Duodenal mucosa (tissue), 2 donors: ENCODE results near the gene ZNF629.

Experiments
- H3K27ac ChIP-seq: one replicate; pipeline ENCODE4 v1.7.0; 2013; ENCODE audit warnings: low read depth, low read length
- H3K27me3 ChIP-seq, 2 donors: one replicate each; pipeline ENCODE4 v1.7.0; 2013; ENCODE audit warnings: low read length in 2 of 2, control low read depth in 1 of 2; ENCODE audit not compliant: insufficient read depth in 2 of 2, control insufficient read depth in 1 of 2
- H3K36me3 ChIP-seq, 2 donors: one replicate each; pipeline ENCODE4 v1.7.0; 2013; ENCODE audit warnings: low read length in 2 of 2, control low read depth in 1 of 2; ENCODE audit not compliant: insufficient read depth in 2 of 2, control insufficient read depth in 1 of 2
- H3K4me1 ChIP-seq, 2 donors: one replicate each; pipeline ENCODE4 v1.7.0; 2013; ENCODE audit warnings: low read length in 2 of 2, control low read depth in 1 of 2; ENCODE audit not compliant: insufficient read depth in 2 of 2, control insufficient read depth in 1 of 2
- H3K4me3 ChIP-seq, 2 donors: one replicate each; pipeline ENCODE4 v1.7.0; 2013; ENCODE audit warnings: low read length in 2 of 2, low read depth in 1 of 2
- H3K9ac ChIP-seq, 2 donors: one replicate each; pipeline ENCODE4 v1.7.0; 2013; ENCODE audit warnings: low read length in 2 of 2, low read depth in 1 of 2
- H3K9me3 ChIP-seq, 2 donors: one replicate each; pipeline ENCODE4 v1.7.0; 2013; ENCODE audit warnings: low read length in 2 of 2, control low read depth in 1 of 2; ENCODE audit not compliant: control insufficient read depth in 1 of 2

Gene ZNF629

DNA sequence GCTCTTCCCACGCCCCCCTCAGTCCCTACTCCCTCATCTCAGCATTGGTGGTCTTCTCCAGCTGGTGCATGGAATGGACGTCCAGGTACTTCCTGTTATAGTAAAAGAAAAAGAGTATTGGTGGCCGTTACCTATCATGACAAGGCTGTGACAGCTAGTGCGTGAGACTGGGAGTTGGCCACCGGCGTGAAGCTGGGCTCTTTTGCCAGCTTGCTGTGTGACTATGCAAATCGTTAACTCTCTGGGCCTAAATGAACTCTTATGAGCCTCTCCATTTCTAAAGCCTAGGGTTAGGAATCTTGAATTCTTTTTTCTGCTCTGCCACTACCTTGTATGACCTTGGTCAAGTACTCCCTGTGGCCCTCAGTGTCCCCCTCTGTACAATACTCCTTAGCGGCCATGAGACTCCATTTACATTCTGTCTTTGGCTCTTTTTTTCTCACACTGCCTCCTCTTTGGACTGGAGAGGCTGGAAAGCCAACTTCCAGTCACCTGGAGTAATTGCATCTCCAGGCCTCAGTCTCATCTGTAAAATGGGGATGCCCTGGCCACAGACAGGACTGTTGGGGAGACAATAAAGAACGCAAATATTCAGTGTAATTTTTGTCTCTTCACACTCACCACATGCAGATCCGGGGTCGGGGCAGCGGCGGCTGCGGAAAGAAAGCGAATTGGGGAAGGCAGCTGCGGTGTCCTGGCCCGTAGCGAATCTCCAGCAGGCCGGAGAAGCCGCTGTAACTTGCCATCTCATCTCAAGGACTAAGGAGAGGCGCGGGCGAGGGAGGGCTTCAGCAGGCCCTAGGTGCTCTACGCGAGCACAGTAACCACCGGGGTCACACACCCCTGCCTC lies 26.2 kb downstream of the ZNF629 start:
- peak overlapping the region; percentile 90 to 98 for H3K4me3 ChIP-seq
- peak overlapping the region; percentile 48 to 96 for H3K9ac ChIP-seq
- no peaks in the 10 kb centered on the region for H3K9me3 ChIP-seq
- no peaks in the 10 kb centered on the region for H3K27me3 ChIP-seq
- H3K27ac ChIP-seq: no peak overlapping the region
- peaks cover 19 to 39% of the 10 kb centered on the region in 2 donors for H3K4me1 ChIP-seq
- peaks cover 31 to 48% of the 10 kb centered on the region in 2 donors for H3K36me3 ChIP-seq

DNA sequence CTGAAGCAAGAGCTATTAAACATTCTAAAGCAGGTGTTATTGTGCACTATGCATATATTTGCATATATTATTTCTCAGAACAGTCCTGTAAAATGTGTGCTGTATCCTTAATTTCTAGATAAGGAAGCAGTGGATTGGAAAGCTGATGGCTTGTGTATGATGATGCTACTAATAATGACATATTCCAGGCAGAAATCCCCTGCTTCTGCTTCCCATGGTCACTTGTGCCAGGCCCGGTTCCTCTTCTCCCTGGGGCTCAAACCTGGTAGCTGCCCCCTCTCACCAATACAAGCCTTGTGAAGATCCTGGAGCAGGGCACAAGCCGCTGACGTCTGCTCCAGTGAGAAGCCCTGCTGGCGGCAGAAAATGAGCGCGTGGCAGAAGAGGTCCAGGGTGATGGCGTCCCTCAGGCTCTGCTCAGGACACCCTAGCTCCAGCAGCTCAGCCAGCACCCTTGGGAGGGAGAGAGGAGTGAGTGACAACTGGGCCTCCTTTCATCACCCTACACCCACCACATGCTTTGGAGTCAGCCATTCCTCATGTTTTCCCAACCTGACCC lies 26.9 kb downstream of the ZNF629 start:
- Histone ChIP-seq H3K36me3 (peaks cover 24 to 43% of the 10 kb centered on the region in 2 donors), H3K9me3 (no peaks in the 10 kb centered on the region), H3K9ac (no peak overlapping the region), H3K4me3 (no peak overlapping the region), H3K27ac (no peak overlapping the region), H3K4me1 (peaks cover 19 to 39% of the 10 kb centered on the region in 2 donors), H3K27me3 (no peaks in the 10 kb centered on the region)

DNA sequence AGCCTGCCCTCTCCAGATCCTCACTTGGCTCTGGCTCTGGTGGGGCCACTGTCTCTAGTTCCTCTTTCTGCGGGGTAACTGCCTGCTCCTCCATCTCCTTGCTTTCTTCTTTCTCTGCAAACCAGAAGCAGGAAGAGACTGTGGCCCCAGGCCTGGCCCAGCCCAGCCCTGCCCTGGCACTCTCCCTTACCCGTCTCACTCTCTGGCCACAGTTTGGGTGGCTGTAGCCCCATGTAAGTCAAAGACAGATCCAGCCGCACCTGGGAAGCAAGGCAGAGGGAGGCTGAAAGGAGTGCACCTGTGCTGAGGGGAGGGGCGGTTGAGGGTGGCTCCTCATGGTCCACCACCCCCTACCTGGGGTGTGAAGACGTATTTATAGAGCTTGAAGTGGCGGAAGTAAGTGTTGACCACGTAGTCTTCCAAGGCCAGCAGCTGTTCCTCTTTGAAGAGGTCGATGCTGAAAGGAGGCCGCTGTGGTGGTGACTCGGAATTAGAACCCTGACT lies 28.0 kb downstream of the ZNF629 start:
- no peak overlapping the region for H3K27ac ChIP-seq
- H3K36me3 ChIP-seq: peaks cover 13 to 33% of the 10 kb centered on the region in 2 donors
- H3K4me1 ChIP-seq: peaks cover 25 to 39% of the 10 kb centered on the region in 2 donors
- no peak overlapping the region for H3K4me3 ChIP-seq
- no peak overlapping the region for H3K9ac ChIP-seq
- no peaks in the 10 kb centered on the region for H3K9me3 ChIP-seq
- no peaks in the 10 kb centered on the region for H3K27me3 ChIP-seq

DNA sequence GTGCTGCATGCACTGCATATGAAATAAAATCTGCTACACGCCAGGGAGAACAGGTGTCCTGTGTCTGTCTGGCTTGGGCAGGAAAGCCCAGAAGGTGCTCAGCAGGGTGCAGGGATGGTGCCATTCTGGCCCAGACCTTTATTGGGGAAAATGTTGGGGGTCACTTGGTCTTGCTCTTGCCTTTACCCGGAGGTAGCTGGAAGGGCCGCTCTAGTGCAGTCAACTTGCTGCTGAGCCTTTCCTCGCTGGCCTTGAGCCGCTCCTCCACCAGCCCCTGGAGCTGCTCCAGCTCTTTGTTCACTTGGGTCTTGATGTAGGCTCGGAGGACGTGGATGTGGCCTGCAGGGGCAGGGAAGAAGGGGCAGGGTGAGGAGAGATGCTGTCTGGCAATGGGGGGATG lies 29.7 kb downstream of the ZNF629 start:
- H3K4me3 ChIP-seq: no peak overlapping the region
- no peak overlapping the region for H3K9ac ChIP-seq
- H3K27ac ChIP-seq: no peak overlapping the region
- H3K9me3 ChIP-seq: no peaks in the 10 kb centered on the region
- H3K36me3 ChIP-seq: peaks cover 17 to 38% of the 10 kb centered on the region in 2 donors
- no peaks in the 10 kb centered on the region for H3K27me3 ChIP-seq
- peaks cover 12 to 22% of the 10 kb centered on the region in 2 donors for H3K4me1 ChIP-seq

DNA sequence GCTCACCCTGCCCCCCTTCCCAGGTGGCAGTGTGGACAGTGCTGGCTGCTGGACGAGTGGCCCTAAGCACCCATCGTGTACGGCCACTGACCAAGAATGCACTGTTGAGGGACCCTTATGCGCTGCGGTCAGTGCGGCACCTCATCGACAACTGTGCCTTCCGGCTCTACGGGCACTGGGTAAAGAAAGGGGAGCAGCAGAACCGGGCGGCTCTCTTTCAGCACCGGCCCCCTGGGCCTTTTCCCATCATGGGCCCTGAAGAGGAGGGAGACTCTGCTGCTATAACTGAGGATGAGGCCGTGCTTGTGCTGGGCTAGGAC lies 30.3 kb downstream of the ZNF629 start:
- no peak overlapping the region for H3K9ac ChIP-seq
- no peak overlapping the region for H3K4me3 ChIP-seq
- no peaks in the 10 kb centered on the region for H3K9me3 ChIP-seq
- no peak overlapping the region for H3K27ac ChIP-seq
- no peaks in the 10 kb centered on the region for H3K27me3 ChIP-seq
- peaks cover 17 to 40% of the 10 kb centered on the region in 2 donors for H3K36me3 ChIP-seq
- H3K4me1 ChIP-seq: peaks cover 12 to 22% of the 10 kb centered on the region in 2 donors

DNA sequence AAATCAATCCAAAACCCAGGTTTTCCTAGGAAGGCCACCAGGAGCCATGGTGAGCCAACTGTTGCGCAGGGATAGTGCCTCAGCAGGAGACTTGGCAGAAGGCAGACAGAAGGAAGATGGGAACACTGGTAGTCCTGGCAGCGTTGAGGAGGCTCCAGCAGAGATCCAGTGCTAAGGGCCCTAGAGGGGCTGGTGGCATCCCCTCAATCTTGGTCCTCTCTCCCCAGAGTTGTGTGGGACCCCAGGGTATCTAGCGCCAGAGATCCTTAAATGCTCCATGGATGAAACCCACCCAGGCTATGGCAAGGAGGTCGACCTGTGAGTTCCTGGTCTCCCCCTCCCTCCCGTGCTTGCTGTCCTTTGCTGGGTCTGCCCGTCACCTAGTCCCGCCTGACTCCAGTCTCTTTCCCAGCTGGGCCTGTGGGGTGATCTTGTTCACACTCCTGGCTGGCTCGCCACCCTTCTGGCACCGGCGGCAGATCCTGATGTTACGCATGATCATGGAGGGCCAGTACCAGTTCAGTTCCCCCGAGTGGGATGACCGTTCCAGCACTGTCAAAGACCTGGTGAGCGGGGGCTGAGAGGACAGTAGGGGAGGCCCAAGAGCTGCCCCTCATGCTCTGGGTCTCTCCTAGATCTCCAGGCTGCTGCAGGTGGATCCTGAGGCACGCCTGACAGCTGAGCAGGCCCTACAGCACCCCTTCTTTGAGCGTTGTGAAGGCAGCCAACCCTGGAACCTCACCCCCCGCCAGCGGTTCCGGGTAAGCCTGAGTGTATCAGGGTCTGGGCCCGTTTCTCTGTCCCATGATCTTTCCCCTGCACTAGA lies 30.8 kb downstream of the ZNF629 start:
- Histone ChIP-seq H3K9me3 (no peaks in the 10 kb centered on the region), H3K9ac (no peak overlapping the region), H3K27me3 (no peaks in the 10 kb centered on the region), H3K27ac (no peak overlapping the region), H3K4me3 (no peak overlapping the region), H3K36me3 (peaks cover 21 to 45% of the 10 kb centered on the region in 2 donors), H3K4me1 (peaks cover 12 to 16% of the 10 kb centered on the region in 2 donors)

DNA sequence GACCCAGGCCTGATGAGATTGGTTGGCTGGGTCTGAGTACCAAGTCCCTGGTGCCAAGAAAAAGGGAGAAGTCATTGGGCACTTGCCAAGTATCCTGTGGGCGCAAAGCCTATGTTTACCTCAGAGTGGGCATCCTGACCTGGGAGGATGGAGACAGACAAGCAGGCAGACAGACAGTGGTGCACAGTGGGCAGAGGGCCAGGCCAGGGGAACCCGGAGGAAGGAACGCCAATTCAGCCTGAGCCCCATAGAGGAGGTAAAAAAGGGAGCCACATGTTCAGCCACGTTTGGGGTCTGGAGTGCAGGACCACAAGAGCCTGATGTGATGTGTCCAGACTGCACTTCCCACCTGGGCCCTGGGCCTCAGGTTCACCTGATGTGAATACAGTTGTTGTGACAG lies 33.4 kb downstream of the ZNF629 start:
- Histone ChIP-seq H3K4me1 (peaks cover under 1 to 6% of the 10 kb centered on the region in 2 donors), H3K27ac (no peak overlapping the region), H3K9me3 (no peaks in the 10 kb centered on the region), H3K27me3 (no peaks in the 10 kb centered on the region), H3K9ac (no peak overlapping the region), H3K4me3 (no peak overlapping the region), H3K36me3 (peaks cover 21 to 47% of the 10 kb centered on the region in 2 donors)

DNA sequence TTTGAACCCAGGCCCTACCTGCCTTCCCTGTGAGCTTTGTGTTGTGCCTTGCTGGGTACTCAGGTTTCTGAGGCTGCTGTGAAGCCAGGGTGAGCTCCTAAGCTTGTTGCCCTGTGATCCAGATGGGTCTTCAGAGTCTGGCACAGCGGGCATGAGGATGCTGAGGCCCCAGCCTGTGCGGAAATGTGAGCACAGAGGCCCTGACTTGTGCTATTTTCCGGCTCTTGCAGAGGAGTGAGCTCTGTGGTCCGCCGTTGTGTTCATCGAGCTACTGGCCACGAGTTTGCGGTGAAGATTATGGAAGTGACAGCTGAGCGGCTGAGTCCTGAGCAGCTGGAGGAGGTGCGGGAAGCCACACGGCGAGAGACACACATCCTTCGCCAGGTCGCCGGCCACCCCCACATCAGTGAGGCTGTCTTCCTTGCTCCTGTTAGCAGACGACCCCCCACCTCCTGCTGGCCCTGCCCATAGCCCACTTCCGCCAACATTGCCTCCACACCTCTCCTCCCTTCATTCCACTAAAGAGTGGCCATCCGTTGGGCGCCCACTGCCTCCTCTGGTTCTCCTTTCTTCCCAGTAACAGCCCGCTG lies 36.0 kb downstream of the ZNF629 start:
- Histone ChIP-seq H3K36me3 (peaks cover 12 to 31% of the 10 kb centered on the region in 2 donors), H3K27ac (no peak overlapping the region), H3K4me1 (peaks cover 13 to 20% of the 10 kb centered on the region in 2 donors), H3K9me3 (no peaks in the 10 kb centered on the region), H3K9ac (no peak overlapping the region), H3K4me3 (no peak overlapping the region), H3K27me3 (no peaks in the 10 kb centered on the region)

DNA sequence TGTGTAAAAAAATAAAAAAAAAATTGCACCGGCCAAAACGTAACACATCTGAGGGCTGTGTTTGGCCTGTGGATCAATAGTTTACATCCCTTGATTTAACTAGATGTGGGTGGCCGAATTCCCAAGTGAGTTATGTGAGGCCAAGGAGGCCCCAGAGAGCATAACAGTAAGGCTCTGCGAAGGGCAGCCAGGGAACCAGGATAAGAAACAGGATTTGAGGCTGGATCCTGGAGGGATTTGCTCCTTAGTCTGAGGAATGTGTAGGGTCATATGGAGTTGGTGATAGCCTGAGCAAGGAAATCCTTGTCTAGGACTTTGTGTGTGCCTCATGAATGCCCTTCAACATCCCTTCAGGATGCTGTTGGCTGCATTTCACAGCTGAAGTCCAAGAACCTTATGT lies 36.8 kb downstream of the ZNF629 start:
- no peaks in the 10 kb centered on the region for H3K9me3 ChIP-seq
- no peak overlapping the region for H3K9ac ChIP-seq
- H3K36me3 ChIP-seq: peaks cover 12 to 30% of the 10 kb centered on the region in 2 donors
- no peak overlapping the region for H3K4me3 ChIP-seq
- H3K4me1 ChIP-seq: peaks cover 13 to 24% of the 10 kb centered on the region in 2 donors
- H3K27me3 ChIP-seq: no peaks in the 10 kb centered on the region
- no peak overlapping the region for H3K27ac ChIP-seq
